HepG2 (cell line): Measurements from ENCODE around the gene MTMR1.

Experiments
- CTCF ChIP-seq: sonication (generic); formaldehyde crosslinking; IDR thresholded peaks from 2 replicates; pipeline ENCODE4 v1.5.0; 2020; ENCODE audit warnings: mild to moderate bottlenecking, missing genetic modification reagents, moderate library complexity
- KAT7 ChIP-seq: IDR thresholded peaks from 2 replicates; pipeline ENCODE4 v1.6.1; 2018; ENCODE audit warnings: borderline replicate concordance, missing compliant biosample characterization
- KDM6A ChIP-seq: IDR thresholded peaks from 2 replicates; pipeline ENCODE4 v1.6.1; 2016; ENCODE audit warnings: low read depth
- RBM39 ChIP-seq: fragments of 200-400 bp; formaldehyde crosslinking; IDR thresholded peaks from one replicate; pipeline ENCODE4 v1.6.1; 2018; ENCODE audit warnings: antibody characterized with exemption, mild to moderate bottlenecking, low read depth, low read length; ENCODE audit not compliant: poor library complexity, severe bottlenecking
- TF ChIP-seq, protein P1 (sequence below): sonication (generic); formaldehyde crosslinking; IDR thresholded peaks from 2 replicates; pipeline ENCODE4 v1.8.1; 2023; ENCODE audit warnings: mild to moderate bottlenecking, missing genetic modification reagents, borderline replicate concordance
- TF ChIP-seq, protein P2 (sequence below): sonication (generic); formaldehyde crosslinking; IDR thresholded peaks from 2 replicates; pipeline ENCODE4 v1.4.0; 2020; ENCODE audit warnings: missing genetic modification reagents

GRCh38 chrX:150761819-150762216 lies 68.6 kb downstream of the MTMR1 start:
- TF ChIP-seq, protein P1, sequence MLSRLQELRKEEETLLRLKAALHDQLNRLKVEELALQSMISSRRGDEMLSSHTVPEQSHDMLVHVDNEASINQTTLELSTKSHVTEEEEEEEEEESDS (CRISPR knock-in tag), result no peak
- no peak for TF ChIP-seq CTCF (CRISPR knock-in tag)
- TF ChIP-seq, protein P2, sequence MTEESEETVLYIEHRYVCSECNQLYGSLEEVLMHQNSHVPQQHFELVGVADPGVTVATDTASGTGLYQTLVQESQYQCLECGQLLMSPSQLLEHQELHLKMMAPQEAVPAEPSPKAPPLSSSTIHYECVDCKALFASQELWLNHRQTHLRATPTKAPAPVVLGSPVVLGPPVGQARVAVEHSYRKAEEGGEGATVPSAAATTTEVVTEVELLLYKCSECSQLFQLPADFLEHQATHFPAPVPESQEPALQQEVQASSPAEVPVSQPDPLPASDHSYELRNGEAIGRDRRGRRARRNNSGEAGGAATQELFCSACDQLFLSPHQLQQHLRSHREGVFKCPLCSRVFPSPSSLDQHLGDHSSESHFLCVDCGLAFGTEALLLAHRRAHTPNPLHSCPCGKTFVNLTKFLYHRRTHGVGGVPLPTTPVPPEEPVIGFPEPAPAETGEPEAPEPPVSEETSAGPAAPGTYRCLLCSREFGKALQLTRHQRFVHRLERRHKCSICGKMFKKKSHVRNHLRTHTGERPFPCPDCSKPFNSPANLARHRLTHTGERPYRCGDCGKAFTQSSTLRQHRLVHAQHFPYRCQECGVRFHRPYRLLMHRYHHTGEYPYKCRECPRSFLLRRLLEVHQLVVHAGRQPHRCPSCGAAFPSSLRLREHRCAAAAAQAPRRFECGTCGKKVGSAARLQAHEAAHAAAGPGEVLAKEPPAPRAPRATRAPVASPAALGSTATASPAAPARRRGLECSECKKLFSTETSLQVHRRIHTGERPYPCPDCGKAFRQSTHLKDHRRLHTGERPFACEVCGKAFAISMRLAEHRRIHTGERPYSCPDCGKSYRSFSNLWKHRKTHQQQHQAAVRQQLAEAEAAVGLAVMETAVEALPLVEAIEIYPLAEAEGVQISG (CRISPR knock-in tag), result no peak
- TF ChIP-seq KAT7 (CRISPR knock-in tag), result no peak
- no peak for TF ChIP-seq RBM39
- TF ChIP-seq KDM6A (CRISPR knock-in tag), result no peak
